ENCODE results near the gene RNF186.

Gene RNF186

DNA sequence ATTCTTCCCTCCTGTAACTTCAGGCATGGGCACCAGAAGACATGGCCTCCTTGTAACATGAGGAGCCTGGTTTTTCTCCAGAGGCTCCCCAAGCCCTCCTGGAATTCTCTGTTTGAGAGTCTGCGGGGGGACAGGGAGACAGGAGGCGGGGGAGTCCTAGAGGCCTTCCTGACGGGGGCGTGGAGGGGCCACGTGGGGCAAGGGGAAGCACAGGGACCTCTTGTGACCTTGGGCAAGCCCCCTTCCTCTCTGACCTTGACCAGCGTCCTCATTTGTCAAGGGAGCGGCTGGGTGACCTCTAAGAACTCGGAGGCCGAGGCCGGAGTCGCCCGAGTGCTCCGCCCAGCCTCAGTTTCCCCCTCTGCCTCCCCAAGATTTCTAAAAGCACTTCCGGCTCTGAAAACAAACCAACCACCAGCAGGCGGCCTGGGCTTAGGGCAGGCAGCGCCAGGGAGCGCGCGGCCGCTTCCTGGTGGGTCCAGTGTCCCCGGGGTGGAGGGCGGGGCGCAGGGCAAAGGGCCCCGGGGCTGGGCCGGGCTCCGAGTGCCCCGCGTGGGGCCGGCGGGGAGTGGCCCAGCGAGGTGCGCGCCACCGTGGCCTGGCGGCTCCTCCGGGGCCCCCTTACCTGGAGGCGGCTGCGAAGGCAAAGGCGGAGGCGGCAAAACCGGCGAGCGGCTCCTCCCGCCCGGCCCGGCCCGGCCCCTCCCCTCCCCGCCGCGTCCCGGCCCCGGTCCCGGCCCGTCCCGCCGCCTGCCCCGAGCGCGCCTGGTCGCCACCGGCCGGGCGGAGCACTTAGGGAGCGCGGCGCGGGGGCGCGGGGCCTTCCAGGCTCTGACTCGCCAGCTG is 15.6 kb downstream of the RNF186 start, which contains the start of gene TMCO4:
TSS of gene TMCO4 (minus strand) at position 687 of the 846 bp plus-strand sequence. CDS start 19,158 bp downstream, outside the sequence.
- DNase-seq = peak; percentile 62
- H3K27ac ChIP-seq (ENCODE audit: low read length) = peak within 1 kb of the TSS; percentile 72; the same call in 1 of the 2 replicates
- H3K4me2 ChIP-seq (ENCODE audit: low read depth, low read length) = peak within 1 kb of the TSS; percentile 93

DNA sequence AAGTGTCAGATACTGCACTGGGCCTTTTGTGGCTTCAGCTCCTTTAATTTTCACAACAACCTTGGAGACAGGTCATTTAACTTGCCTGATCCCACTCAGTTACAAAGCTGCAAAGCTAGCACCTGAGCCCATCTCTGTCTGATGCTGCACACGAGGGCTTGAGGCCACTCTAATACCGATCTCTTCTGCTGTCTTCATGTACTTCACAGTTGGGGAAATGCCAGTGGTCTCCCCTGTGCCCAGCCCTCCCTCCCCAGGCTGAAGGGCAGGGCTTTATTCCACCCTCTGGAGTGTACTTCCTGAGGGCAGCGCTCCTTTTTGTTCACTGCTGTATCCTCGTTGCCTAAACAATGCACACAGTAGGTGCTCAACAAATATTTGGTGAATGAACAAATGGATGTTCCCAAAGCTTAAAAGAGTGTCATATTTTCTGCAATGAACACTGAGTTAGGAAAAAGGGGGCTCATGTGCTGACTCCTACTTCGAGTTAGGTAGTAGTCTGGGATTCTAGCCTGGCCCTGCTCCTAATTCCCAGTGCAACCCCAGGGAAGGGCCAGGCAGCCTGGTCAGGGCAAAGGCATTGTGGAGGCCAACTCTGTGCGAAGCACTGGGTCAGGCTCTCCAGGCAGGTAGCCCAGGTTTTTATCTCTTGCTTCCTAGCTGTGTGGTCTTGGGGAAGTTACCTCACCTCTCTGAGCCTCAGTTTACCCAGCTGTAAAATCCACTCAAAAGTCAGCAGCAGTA is 16.4 kb downstream of the RNF186 start:
- no peaks in the 10 kb centered on the region for H3K27me3 ChIP-seq (replicated peaks; ENCODE audit: insufficient read depth, low read length)
- 0 out of 2 replicates have a peak, but pooled peaks cover 7% of the 10 kb centered on the region for H3K79me2 ChIP-seq (ENCODE audit: low read length)
- TF ChIP-seq EZH2phosphoT487 (IDR thresholded peaks at IDR 0.05; ENCODE audit: low read length) (no peak), EZH2 (optimal IDR thresholded peaks at IDR 0.05; ENCODE audit: low read depth, low read length) (no peak)
- TF ChIP-seq, protein P1, sequence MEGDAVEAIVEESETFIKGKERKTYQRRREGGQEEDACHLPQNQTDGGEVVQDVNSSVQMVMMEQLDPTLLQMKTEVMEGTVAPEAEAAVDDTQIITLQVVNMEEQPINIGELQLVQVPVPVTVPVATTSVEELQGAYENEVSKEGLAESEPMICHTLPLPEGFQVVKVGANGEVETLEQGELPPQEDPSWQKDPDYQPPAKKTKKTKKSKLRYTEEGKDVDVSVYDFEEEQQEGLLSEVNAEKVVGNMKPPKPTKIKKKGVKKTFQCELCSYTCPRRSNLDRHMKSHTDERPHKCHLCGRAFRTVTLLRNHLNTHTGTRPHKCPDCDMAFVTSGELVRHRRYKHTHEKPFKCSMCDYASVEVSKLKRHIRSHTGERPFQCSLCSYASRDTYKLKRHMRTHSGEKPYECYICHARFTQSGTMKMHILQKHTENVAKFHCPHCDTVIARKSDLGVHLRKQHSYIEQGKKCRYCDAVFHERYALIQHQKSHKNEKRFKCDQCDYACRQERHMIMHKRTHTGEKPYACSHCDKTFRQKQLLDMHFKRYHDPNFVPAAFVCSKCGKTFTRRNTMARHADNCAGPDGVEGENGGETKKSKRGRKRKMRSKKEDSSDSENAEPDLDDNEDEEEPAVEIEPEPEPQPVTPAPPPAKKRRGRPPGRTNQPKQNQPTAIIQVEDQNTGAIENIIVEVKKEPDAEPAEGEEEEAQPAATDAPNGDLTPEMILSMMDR (IDR thresholded peaks at IDR 0.05; ENCODE audit: low read length) = no peak
- peak overlapping the region; percentile 93 for H3K4me2 ChIP-seq (ENCODE audit: low read depth, low read length)
- H3K4me1 ChIP-seq (ENCODE audit: low read length) = peaks cover 6% of the 10 kb centered on the region; the same call in 1 of the 2 replicates
- H3K9me2 ChIP-seq (replicated peaks; ENCODE audit: insufficient read depth, low read length) = no peaks in the 10 kb centered on the region
- H4K20me1 ChIP-seq (ENCODE audit: insufficient read depth, low read length) = no peaks in the 10 kb centered on the region
- H3F3A ChIP-seq (ENCODE audit: insufficient read depth, low read length) = peaks cover 7% of the 10 kb centered on the region; the same call in 1 of the 2 replicates
- H3K4me3 ChIP-seq (ENCODE audit: low read length) = peak overlapping the region; percentile 78
- H3K36me3 ChIP-seq (replicated peaks; ENCODE audit: insufficient read depth, low read length) = no peaks in the 10 kb centered on the region
- DNase-seq = no peak
- H3K9ac ChIP-seq (ENCODE audit: low read length) = peak overlapping the region; percentile 69
- peak overlapping the region; percentile 77 for H2AFZ ChIP-seq (ENCODE audit: low read length)
- no peak overlapping the region for H3K27ac ChIP-seq (ENCODE audit: low read length)
- no peaks in the 10 kb centered on the region for H3K9me3 ChIP-seq (replicated peaks; ENCODE audit: insufficient read depth, low read length)

More for the DNA sequence above, 15.6 kb downstream of the RNF186 start, which contains the start of gene TMCO4:
- Histone ChIP-seq H3K9me2 (replicated peaks; ENCODE audit: insufficient read depth, low read length) (no peaks in the 10 kb centered on the region), H3K4me3 (ENCODE audit: low read length) (peak within 1 kb of the TSS; percentile 78), H3K4me1 (ENCODE audit: low read length) (peaks cover 6% of the 10 kb centered on the region; the same call in 1 of the 2 replicates), H3F3A (ENCODE audit: insufficient read depth, low read length) (peaks cover 7% of the 10 kb centered on the region; the same call in 1 of the 2 replicates), H3K9ac (ENCODE audit: low read length) (peak within 1 kb of the TSS; percentile 71), H2AFZ (ENCODE audit: low read length) (peak within 1 kb of the TSS; percentile 96), H3K36me3 (replicated peaks; ENCODE audit: insufficient read depth, low read length) (no peaks in the 10 kb centered on the region), H4K20me1 (ENCODE audit: insufficient read depth, low read length) (no peaks in the 10 kb centered on the region), H3K79me2 (ENCODE audit: low read length) (0 out of 2 replicates have a peak, but pooled peaks cover 7% of the 10 kb centered on the region), H3K27me3 (replicated peaks; ENCODE audit: insufficient read depth, low read length) (0 out of 2 replicates have a peak, but pooled peaks cover 4% of the 10 kb centered on the region), H3K9me3 (replicated peaks; ENCODE audit: insufficient read depth, low read length) (no peaks in the 10 kb centered on the region)
- TF ChIP-seq, protein P1 (IDR thresholded peaks at IDR 0.05; ENCODE audit: low read length) = peak; percentile 35
- TF ChIP-seq EZH2 (optimal IDR thresholded peaks at IDR 0.05; ENCODE audit: low read depth, low read length) = no peak

DNA sequence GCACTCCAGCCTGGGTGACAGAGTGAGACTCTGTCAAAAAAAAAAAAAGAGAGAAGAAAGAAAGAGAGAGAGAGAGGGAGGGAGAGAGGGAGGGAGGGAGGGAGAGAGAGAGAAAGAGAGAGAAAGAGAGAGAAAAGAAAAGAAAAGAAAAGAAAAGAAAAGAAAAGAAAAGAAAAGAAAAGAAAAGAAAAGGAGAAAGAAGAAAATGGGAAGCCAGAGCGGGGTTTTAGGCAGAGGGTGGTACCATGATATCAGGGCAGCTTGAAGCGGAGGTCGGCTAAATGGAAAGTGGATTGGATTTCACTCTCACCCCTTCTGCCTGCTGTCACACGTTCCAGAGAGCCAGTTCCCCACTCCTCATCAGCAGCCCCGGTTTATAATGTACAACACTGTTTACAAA is 17.3 kb downstream of the RNF186 start:
- DNase-seq = no peak
- no peaks in the 10 kb centered on the region for H3K27me3 ChIP-seq (replicated peaks; ENCODE audit: insufficient read depth, low read length)
- H3K9me3 ChIP-seq (replicated peaks; ENCODE audit: insufficient read depth, low read length) = no peaks in the 10 kb centered on the region
- peaks cover 6% of the 10 kb centered on the region; the same call in 1 of the 2 replicates for H3K4me1 ChIP-seq (ENCODE audit: low read length)
- H3K27ac ChIP-seq (ENCODE audit: low read length) = no peak overlapping the region
- no peak overlapping the region for H3K4me3 ChIP-seq (ENCODE audit: low read length)
- H2AFZ ChIP-seq (ENCODE audit: low read length) = no peak overlapping the region
- peaks cover 7% of the 10 kb centered on the region; the same call in 1 of the 2 replicates for H3F3A ChIP-seq (ENCODE audit: insufficient read depth, low read length)
- no peaks in the 10 kb centered on the region for H3K36me3 ChIP-seq (replicated peaks; ENCODE audit: insufficient read depth, low read length)
- no peaks in the 10 kb centered on the region for H3K9me2 ChIP-seq (replicated peaks; ENCODE audit: insufficient read depth, low read length)
- 0 out of 2 replicates have a peak, but pooled peaks cover 7% of the 10 kb centered on the region for H3K79me2 ChIP-seq (ENCODE audit: low read length)
- TF ChIP-seq, protein P1 (IDR thresholded peaks at IDR 0.05; ENCODE audit: low read length) = no peak
- no peak for TF ChIP-seq EZH2 (optimal IDR thresholded peaks at IDR 0.05; ENCODE audit: low read depth, low read length)
- TF ChIP-seq EZH2phosphoT487 (IDR thresholded peaks at IDR 0.05; ENCODE audit: low read length) = no peak
- no peaks in the 10 kb centered on the region for H4K20me1 ChIP-seq (ENCODE audit: insufficient read depth, low read length)
- H3K9ac ChIP-seq (ENCODE audit: low read length) = no peak overlapping the region
- H3K4me2 ChIP-seq (ENCODE audit: low read depth, low read length) = no peak overlapping the region
